Lower leg skin (tissue), 4 donors: ENCODE data around the gene BMP7. TPM values are rescaled to one million over a fixed set of nuclear protein-coding genes. Genes with fewer than 3 reads are reported as not detected.

Source experiments
- DNase-seq, 2 donors: peaks; one replicate each; pipeline ENCODE4 v3.0.0-alpha.2; 2019; ENCODE audit warnings: low spot score in 2 of 2
- H3K4me3 ChIP-seq: fragments of 200-600 bp; sonication (generic); 2 replicates; pipeline ENCODE4 v1.5.1; 2017; ENCODE audit warnings: mild to moderate bottlenecking, low read depth; ENCODE audit not compliant: poor library complexity, severe bottlenecking
- POLR2A ChIP-seq, 2 donors: fragments of 450-650 bp; IDR thresholded peaks; one replicate each; pipeline ENCODE4 v1.6.1; 2016 to 2017; ENCODE audit warnings: antibody characterized with exemption in 2 of 2, mild to moderate bottlenecking in 1 of 2, moderate library complexity in 1 of 2
- WGBS, 2 donors: methylation state at CpG; one replicate each; pipeline ENCODE4 v1.1.5; 2018; 5-methylcytosine and 5-hydroxymethylcytosine counted together
- intact Hi-C: fragments of 100-400 bp; cut with DNase I; formaldehyde crosslinking; loops from one replicate; pipeline ENCODE4 v1.15.0; 2023; ENCODE audit warnings: low total_unique reads
- total RNA-seq, 4 donors: library from RNA; depleted of rRNA; stranded (reverse); fragments of >200 nt; gene quantifications; one replicate each; pipeline ENCODE4 v1.1.0, GENCODE V29; 2016
- TF ChIP-seq, protein P1 (sequence below), 3 donors: fragments of 450-650 bp; IDR thresholded peaks; one replicate each; pipeline ENCODE4 v1.5.1; 2016; ENCODE audit warnings: antibody characterized with exemption in 3 of 3, mild to moderate bottlenecking in 3 of 3, moderate library complexity in 2 of 3

Gene BMP7
- total RNA-seq, 4 donors from 2014 or later: 40.5 to 66.3 (median 46.8) TPM

GRCh38 chr20:57249073-57249472 lies 17.4 kb downstream of the BMP7 start:
- TF ChIP-seq POLR2A (IDR thresholded peaks at IDR 0.05): no peak
- TF ChIP-seq, protein P1, sequence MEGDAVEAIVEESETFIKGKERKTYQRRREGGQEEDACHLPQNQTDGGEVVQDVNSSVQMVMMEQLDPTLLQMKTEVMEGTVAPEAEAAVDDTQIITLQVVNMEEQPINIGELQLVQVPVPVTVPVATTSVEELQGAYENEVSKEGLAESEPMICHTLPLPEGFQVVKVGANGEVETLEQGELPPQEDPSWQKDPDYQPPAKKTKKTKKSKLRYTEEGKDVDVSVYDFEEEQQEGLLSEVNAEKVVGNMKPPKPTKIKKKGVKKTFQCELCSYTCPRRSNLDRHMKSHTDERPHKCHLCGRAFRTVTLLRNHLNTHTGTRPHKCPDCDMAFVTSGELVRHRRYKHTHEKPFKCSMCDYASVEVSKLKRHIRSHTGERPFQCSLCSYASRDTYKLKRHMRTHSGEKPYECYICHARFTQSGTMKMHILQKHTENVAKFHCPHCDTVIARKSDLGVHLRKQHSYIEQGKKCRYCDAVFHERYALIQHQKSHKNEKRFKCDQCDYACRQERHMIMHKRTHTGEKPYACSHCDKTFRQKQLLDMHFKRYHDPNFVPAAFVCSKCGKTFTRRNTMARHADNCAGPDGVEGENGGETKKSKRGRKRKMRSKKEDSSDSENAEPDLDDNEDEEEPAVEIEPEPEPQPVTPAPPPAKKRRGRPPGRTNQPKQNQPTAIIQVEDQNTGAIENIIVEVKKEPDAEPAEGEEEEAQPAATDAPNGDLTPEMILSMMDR (IDR thresholded peaks at IDR 0.05): no peak
- WGBS, 2 donors: 91 to 94% methylated on average over 5 of the region's 5 CpGs
- H3K4me3 ChIP-seq: no peak overlapping the region
- intact Hi-C loops: no loop called here
- DNase-seq: no peak

- TF ChIP-seq, protein P1 (IDR thresholded peaks at IDR 0.05): no peak
- no peak for TF ChIP-seq POLR2A (IDR thresholded peaks at IDR 0.05)
- no peak for DNase-seq
- no peak overlapping the region for H3K4me3 ChIP-seq
- intact Hi-C loops: no loop called here
- 73 to 81% methylated on average over 4 of the region's 4 CpGs for WGBS, 2 donors
Observed at GRCh38 chr20:57248132-57248797, 18.2 kb downstream of the BMP7 start.

- WGBS, 2 donors: 59 to 67% methylated on average over 8 of the region's 8 CpGs
- no peak overlapping the region for H3K4me3 ChIP-seq
- DNase-seq: no peak
- intact Hi-C loops: no loop called here
- TF ChIP-seq POLR2A (IDR thresholded peaks at IDR 0.05): no peak
- TF ChIP-seq, protein P1 (IDR thresholded peaks at IDR 0.05): no peak
Observed at GRCh38 chr20:57247292-57247965, 19.0 kb downstream of the BMP7 start.

DNA sequence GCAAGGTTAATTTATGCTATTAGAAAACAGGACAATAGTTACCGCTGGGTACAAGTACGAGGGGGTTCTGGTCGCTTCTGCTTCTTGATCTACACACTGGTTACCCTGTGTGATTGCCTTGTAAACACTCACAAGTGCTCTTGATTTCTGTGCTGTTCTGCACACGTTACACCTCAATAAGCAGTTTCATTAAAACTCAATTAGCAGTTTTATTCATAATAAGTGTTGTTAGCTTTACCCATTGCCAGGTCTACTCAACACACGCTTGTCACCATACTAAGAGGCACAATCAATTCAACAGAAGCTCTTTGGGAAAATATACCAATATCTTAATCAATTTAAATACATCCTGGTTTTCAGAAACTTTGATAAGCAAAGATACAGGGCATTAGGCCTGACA lies 20.4 kb downstream of the BMP7 start:
- no peak for DNase-seq
- TF ChIP-seq POLR2A (IDR thresholded peaks at IDR 0.05): no peak
- TF ChIP-seq, protein P1 (IDR thresholded peaks at IDR 0.05): no peak
- intact Hi-C loops: no loop called here
- WGBS, 2 donors: 93 to 96% methylated on average over 5 of the region's 5 CpGs
- no peak overlapping the region for H3K4me3 ChIP-seq

DNA sequence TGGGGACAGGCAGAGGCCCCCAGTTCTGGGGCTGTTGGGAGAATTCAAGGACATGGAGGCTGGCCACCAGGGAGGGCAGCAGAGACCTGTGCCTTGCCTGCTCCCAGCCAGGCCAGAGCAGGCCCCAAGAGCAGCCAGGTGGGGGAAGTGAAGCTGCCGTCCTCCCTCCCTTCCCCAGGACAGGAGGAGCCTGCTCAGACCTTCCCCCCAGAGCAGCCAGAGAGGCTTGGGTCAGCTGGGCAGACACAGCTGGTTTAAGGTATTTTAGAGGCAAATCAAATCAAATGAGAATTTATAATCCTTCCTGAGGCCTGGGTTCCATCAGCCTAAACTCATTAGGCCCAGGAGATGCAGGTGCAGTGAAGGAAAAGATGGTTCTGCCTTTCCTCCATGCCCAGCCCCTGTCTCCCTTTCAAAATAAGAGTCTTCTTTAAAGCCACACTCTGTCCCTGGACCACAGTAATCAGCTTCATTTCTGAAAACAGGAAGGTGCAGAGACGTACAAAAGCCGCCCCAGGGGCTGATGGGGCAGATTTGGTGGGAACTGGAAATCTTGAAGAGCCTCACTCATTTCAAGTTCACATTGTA lies 21.7 kb downstream of the BMP7 start:
- intact Hi-C loops: no loop called here
- no peak for DNase-seq
- no peak for TF ChIP-seq POLR2A (IDR thresholded peaks at IDR 0.05)
- TF ChIP-seq, protein P1 (IDR thresholded peaks at IDR 0.05): no peak
- 67 to 73% methylated on average over 3 of the region's 3 CpGs for WGBS, 2 donors
- no peak overlapping the region for H3K4me3 ChIP-seq
